Hepatocyte (in vitro differentiated cells): ENCODE results near the gene STN1. TPM values are rescaled to one million over a fixed set of nuclear protein-coding genes. Genes with fewer than 3 reads are reported as not detected.

Experiments
- DNase-seq: peaks from one replicate; pipeline ENCODE4 v3.0.0-alpha.2; 2016; ENCODE audit warnings: low spot score
- H2AFZ ChIP-seq: fragments of 200-600 bp; sonication (generic); 2 replicates; pipeline ENCODE4 v1.6.0; 2016; ENCODE audit warnings: antibody characterized with exemption, mild to moderate bottlenecking
- H3K27ac ChIP-seq: fragments of 200-600 bp; sonication (generic); 2 replicates; pipeline ENCODE4 v1.5.1; 2016; ENCODE audit warnings: mild to moderate bottlenecking
- H3K27me3 ChIP-seq: fragments of 200-600 bp; sonication (generic); 2 replicates; pipeline ENCODE4 v1.6.1; 2016
- H3K36me3 ChIP-seq: fragments of 200-600 bp; sonication (generic); replicated peaks from 2 replicates; pipeline ENCODE4 v1.5.1; 2016; ENCODE audit warnings: low read depth; ENCODE audit not compliant: insufficient read depth
- H3K4me1 ChIP-seq: fragments of 200-600 bp; sonication (generic); 2 replicates; pipeline ENCODE4 v1.5.1; 2016; ENCODE audit warnings: mild to moderate bottlenecking, moderate library complexity; ENCODE audit not compliant: insufficient read depth
- H3K4me2 ChIP-seq: fragments of 200-600 bp; sonication (generic); 2 replicates; pipeline ENCODE4 v1.6.0; 2016
- H3K4me3 ChIP-seq: fragments of 200-600 bp; sonication (generic); 2 replicates; pipeline ENCODE4 v1.5.1; 2016; ENCODE audit warnings: mild to moderate bottlenecking
- H3K79me2 ChIP-seq: fragments of 200-600 bp; sonication (generic); 2 replicates; pipeline ENCODE4 v1.6.0; 2017; ENCODE audit warnings: mild to moderate bottlenecking
- H3K9me2 ChIP-seq: fragments of 200-600 bp; sonication (generic); replicated peaks from 2 replicates; pipeline ENCODE4 v1.6.0; 2017; ENCODE audit warnings: mild to moderate bottlenecking; ENCODE audit not compliant: insufficient read depth
- H3K9me3 ChIP-seq: fragments of 200-600 bp; sonication (generic); 2 replicates; pipeline ENCODE4 v1.5.1; 2016; ENCODE audit warnings: low read depth, mild to moderate bottlenecking
- H4K20me1 ChIP-seq: fragments of 200-600 bp; sonication (generic); 2 replicates; pipeline ENCODE4 v1.6.0; 2016; ENCODE audit warnings: mild to moderate bottlenecking; ENCODE audit not compliant: insufficient read depth, poor library complexity, severe bottlenecking
- EZH2 ChIP-seq: fragments of 200-600 bp; sonication (generic); IDR thresholded peaks from 2 replicates; pipeline ENCODE4 v1.6.1; 2016; ENCODE audit warnings: antibody characterized with exemption, mild to moderate bottlenecking, borderline replicate concordance
- EZH2phosphoT487 ChIP-seq: fragments of 200-600 bp; sonication (generic); IDR thresholded peaks from one replicate; pipeline ENCODE4 v1.6.1; 2018; ENCODE audit warnings: antibody characterized with exemption, mild to moderate bottlenecking, low read depth, moderate library complexity; ENCODE audit not compliant: unreplicated experiment, severe bottlenecking
- WGBS: methylation state at CpG from one replicate; pipeline ENCODE4 v1.1.6; 2016; ENCODE audit warnings: low lambda C conversion rate; ENCODE audit errors: missing lambda C conversion rate; 5-methylcytosine and 5-hydroxymethylcytosine counted together
- polyA plus RNA-seq: library from polyadenylated mRNA; unstranded; fragments of >200 nt; fragmentation: Nextera tagmentation; extraction: Ambion mirVana; gene quantifications from 2 replicates; pipeline ENCODE4 v1.2.1, GENCODE V29; 2016
- total RNA-seq: library from RNA; depleted of rRNA; stranded (reverse); fragments of >200 nt; gene quantifications from 2 replicates; pipeline ENCODE4 v1.2.3, GENCODE V29; 2014
- TF ChIP-seq, protein P1 (sequence below): fragments of 200-600 bp; sonication (generic); IDR thresholded peaks from 2 replicates; pipeline ENCODE4 v1.5.1; 2016; ENCODE audit warnings: antibody characterized with exemption, mild to moderate bottlenecking; ENCODE audit not compliant: poor library complexity

STN1 gene
- total and polyA plus RNA-seq, 2 experiments from 2014 or later, result 20.1 to 20.2 TPM

DNA sequence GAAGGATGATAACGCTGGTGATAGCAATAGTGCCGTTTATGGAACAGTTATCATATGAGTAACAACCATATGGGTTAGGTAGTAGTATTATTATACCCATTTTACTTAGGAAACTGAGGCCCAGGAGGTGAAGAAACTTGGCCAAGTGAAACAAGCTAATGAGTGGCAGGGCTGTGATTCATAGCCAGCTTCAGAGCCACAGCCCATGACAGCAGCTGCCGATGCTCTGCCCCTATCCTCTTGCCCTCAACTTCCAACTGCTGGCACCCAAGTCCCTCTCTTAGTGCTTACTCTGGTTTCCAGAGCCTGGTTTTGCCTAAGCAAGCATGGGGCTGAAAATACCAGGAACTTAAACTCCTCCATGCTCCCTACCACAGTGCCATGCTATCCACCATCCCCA is 74.9 kb downstream of the STN1 start:
- no peaks in the 10 kb centered on the region for H3K9me3 ChIP-seq
- no peaks in the 10 kb centered on the region for H3K36me3 ChIP-seq
- no peak overlapping the region for H3K4me2 ChIP-seq
- TF ChIP-seq EZH2phosphoT487, result no peak
- no peaks in the 10 kb centered on the region for H3K9me2 ChIP-seq
- H3K4me1 ChIP-seq, result peaks cover 36% of the 10 kb centered on the region
- H2AFZ ChIP-seq, result no peak overlapping the region
- H3K27me3 ChIP-seq, result no peaks in the 10 kb centered on the region
- H3K79me2 ChIP-seq, result peaks cover 86% of the 10 kb centered on the region
- no peak overlapping the region for H3K27ac ChIP-seq
- no peaks in the 10 kb centered on the region for H4K20me1 ChIP-seq
- WGBS, result 83% methylated on average over 3 of the region's 3 CpGs
- DNase-seq, result no peak
- H3K4me3 ChIP-seq, result no peak overlapping the region

DNA sequence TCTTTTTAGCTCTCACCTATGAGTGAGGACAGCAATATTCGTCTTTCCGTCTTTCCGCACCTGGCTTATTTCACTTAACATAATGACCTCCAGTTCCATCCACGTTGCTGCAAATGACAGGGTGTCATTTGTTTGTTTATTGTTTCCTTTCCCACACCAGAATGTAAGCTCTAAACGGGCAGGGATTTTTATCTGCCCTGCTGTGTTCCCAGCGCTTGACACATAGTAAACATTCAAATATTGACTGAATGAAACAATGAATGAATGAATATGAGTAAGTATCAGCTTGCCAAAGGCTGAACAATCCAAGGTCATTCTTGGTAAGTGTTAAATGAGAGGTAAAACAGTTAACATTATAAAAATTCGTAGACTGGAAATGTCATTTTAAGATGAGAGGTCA is 75.4 kb downstream of the STN1 start:
- H3K27ac ChIP-seq, result no peak overlapping the region
- no peaks in the 10 kb centered on the region for H3K9me2 ChIP-seq
- H4K20me1 ChIP-seq, result no peaks in the 10 kb centered on the region
- 52% methylated on average over 7 of the region's 7 CpGs for WGBS
- H3K79me2 ChIP-seq, result peaks cover 84% of the 10 kb centered on the region
- no peak overlapping the region for H2AFZ ChIP-seq
- no peak overlapping the region for H3K4me2 ChIP-seq
- no peaks in the 10 kb centered on the region for H3K27me3 ChIP-seq
- H3K4me3 ChIP-seq, result no peak overlapping the region
- TF ChIP-seq, protein P1, sequence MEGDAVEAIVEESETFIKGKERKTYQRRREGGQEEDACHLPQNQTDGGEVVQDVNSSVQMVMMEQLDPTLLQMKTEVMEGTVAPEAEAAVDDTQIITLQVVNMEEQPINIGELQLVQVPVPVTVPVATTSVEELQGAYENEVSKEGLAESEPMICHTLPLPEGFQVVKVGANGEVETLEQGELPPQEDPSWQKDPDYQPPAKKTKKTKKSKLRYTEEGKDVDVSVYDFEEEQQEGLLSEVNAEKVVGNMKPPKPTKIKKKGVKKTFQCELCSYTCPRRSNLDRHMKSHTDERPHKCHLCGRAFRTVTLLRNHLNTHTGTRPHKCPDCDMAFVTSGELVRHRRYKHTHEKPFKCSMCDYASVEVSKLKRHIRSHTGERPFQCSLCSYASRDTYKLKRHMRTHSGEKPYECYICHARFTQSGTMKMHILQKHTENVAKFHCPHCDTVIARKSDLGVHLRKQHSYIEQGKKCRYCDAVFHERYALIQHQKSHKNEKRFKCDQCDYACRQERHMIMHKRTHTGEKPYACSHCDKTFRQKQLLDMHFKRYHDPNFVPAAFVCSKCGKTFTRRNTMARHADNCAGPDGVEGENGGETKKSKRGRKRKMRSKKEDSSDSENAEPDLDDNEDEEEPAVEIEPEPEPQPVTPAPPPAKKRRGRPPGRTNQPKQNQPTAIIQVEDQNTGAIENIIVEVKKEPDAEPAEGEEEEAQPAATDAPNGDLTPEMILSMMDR, result no peak
- TF ChIP-seq EZH2phosphoT487 (no peak), EZH2 (no peak)
- no peak for DNase-seq
- peaks cover 40% of the 10 kb centered on the region for H3K4me1 ChIP-seq
- H3K36me3 ChIP-seq, result no peaks in the 10 kb centered on the region
- H3K9me3 ChIP-seq, result no peaks in the 10 kb centered on the region

DNA sequence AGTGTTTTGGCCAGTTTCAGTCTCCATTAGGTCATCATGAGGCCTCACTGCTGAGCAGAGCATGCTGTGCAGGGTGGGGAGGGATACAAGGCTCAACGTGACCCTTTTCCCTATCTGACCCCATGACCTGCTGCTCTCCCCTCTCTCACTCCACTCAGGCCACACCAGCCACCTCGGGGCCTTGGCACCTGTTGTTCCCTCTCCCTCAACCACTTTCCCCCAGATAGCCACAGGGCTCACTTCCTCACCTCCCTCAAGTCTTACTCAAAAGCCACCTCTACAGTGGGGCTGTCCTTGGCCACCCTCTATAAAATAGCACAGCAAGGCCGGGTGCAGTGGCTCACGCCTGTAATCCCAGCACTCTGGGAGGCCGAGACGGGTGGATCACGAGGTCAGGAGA is 76.5 kb downstream of the STN1 start:
- Histone ChIP-seq H3K4me3 (no peak overlapping the region), H3K4me1 (peaks cover 47% of the 10 kb centered on the region), H3K9me3 (no peaks in the 10 kb centered on the region), H3K36me3 (no peaks in the 10 kb centered on the region), H4K20me1 (no peaks in the 10 kb centered on the region), H3K9me2 (no peaks in the 10 kb centered on the region), H3K79me2 (peaks cover 73% of the 10 kb centered on the region), H3K4me2 (no peak overlapping the region), H3K27me3 (no peaks in the 10 kb centered on the region), H3K27ac (no peak overlapping the region), H2AFZ (no peak overlapping the region)
- 90% methylated on average over 7 of the region's 7 CpGs for WGBS
- TF ChIP-seq EZH2phosphoT487 (no peak), EZH2 (no peak)
- TF ChIP-seq, protein P1, result no peak
- no peak for DNase-seq

DNA sequence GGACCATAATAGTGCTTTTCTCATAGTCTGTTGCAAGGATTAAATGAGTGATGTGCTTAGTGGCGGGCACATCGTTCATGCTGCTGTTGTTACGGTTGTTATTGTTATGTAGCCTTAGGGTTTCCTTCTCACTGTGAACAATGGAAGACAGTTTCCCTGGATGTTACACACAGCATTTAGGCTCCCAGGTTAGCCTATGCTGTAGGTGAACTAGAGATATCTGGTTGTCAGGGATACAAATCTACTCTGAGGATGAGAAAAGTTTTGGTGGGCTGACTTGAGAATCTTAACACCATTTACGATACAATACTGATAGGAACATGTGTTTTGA is 77.3 kb downstream of the STN1 start:
- no peak overlapping the region for H3K4me2 ChIP-seq
- no peak for DNase-seq
- peaks cover 50% of the 10 kb centered on the region for H3K4me1 ChIP-seq

More for the DNA sequence above, 77.3 kb downstream of the STN1 start:
- Histone ChIP-seq H2AFZ (no peak overlapping the region), H3K9me3 (no peaks in the 10 kb centered on the region), H3K4me3 (no peak overlapping the region), H4K20me1 (no peaks in the 10 kb centered on the region), H3K36me3 (no peaks in the 10 kb centered on the region), H3K27me3 (no peaks in the 10 kb centered on the region), H3K79me2 (peaks cover 74% of the 10 kb centered on the region), H3K9me2 (no peaks in the 10 kb centered on the region), H3K27ac (no peak overlapping the region)
- TF ChIP-seq EZH2 (no peak), EZH2phosphoT487 (no peak)
- TF ChIP-seq, protein P1, result no peak
- 61% methylated on average over 4 of the region's 4 CpGs for WGBS
